Endothelial cell of umbilical vein (primary cell): ENCODE results near the gene DAZAP2.

Experiments used
- CTCF ChIP-seq, 2 donors: IDR thresholded peaks; 1 replicate in 1 of 2; 2 replicates in 1 of 2; pipeline ENCODE4 v1.5.1; 2011; ENCODE audit warnings: low read length in 2 of 2, mild to moderate bottlenecking in 2 of 2, moderate library complexity in 2 of 2, control low read depth in 1 of 2, inconsistent platforms in 1 of 2, low read depth in 1 of 2; ENCODE audit not compliant: insufficient read depth in 1 of 2; ENCODE audit errors: extremely low read depth in 1 of 2
- EZH2 ChIP-seq: IDR thresholded peaks from 2 replicates; pipeline ENCODE4 v1.6.1; 2012; ENCODE audit warnings: borderline replicate concordance, low read depth, mild to moderate bottlenecking, moderate library complexity, low read length, inconsistent platforms; ENCODE audit not compliant: severe bottlenecking
- FOS ChIP-seq: IDR thresholded peaks from 2 replicates; pipeline ENCODE4 v1.6.1; 2011; ENCODE audit warnings: mild to moderate bottlenecking, low read length, moderate library complexity, borderline replicate concordance; ENCODE audit not compliant: insufficient read depth
- GATA2 ChIP-seq: IDR thresholded peaks from 2 replicates; pipeline ENCODE4 v1.7.0; 2011; ENCODE audit warnings: low read depth, mild to moderate bottlenecking, moderate library complexity, mixed read lengths, low read length; ENCODE audit not compliant: insufficient read length, insufficient read depth
- JUN ChIP-seq: IDR thresholded peaks from 2 replicates; pipeline ENCODE4 v1.6.1; 2011; ENCODE audit warnings: borderline replicate concordance, low read depth; ENCODE audit not compliant: insufficient read length, insufficient read depth
- MAX ChIP-seq: IDR thresholded peaks from 2 replicates; pipeline ENCODE4 v1.6.1; 2011; ENCODE audit not compliant: insufficient read depth, insufficient read length
- MYC ChIP-seq: IDR thresholded peaks from one replicate; pipeline ENCODE4 v1.6.1; 2011; ENCODE audit warnings: mild to moderate bottlenecking, low read depth, low read length
- POLR2A ChIP-seq: IDR thresholded peaks from 2 replicates; pipeline ENCODE4 v1.6.1; 2012; ENCODE audit warnings: low read depth, mild to moderate bottlenecking, control low read depth, low read length
- POLR2AphosphoS5 ChIP-seq: IDR thresholded peaks from 2 replicates; pipeline ENCODE4 v1.6.1; 2012; ENCODE audit warnings: low read depth, mild to moderate bottlenecking, control low read depth, low read length, moderate library complexity; ENCODE audit not compliant: insufficient read depth

GRCh38 chr12:51205350-51205749, 33.3 kb upstream of the DAZAP2 start:
- TF ChIP-seq EZH2, result no peak
- TF ChIP-seq CTCF (IDR thresholded peaks at IDR 0.05; ENCODE audit: extremely low read depth in 1 of 2, insufficient read depth in 1 of 2, low read depth in 1 of 2, low read length in 2 of 2), result no peak
- TF ChIP-seq POLR2A, result no peak
- TF ChIP-seq POLR2AphosphoS5, result no peak
- no peak for TF ChIP-seq MAX
- TF ChIP-seq FOS, result no peak
- TF ChIP-seq MYC, result no peak
- no peak for TF ChIP-seq JUN
- TF ChIP-seq GATA2, result no peak
